ENCODE data around the gene PPFIA4.

DNA sequence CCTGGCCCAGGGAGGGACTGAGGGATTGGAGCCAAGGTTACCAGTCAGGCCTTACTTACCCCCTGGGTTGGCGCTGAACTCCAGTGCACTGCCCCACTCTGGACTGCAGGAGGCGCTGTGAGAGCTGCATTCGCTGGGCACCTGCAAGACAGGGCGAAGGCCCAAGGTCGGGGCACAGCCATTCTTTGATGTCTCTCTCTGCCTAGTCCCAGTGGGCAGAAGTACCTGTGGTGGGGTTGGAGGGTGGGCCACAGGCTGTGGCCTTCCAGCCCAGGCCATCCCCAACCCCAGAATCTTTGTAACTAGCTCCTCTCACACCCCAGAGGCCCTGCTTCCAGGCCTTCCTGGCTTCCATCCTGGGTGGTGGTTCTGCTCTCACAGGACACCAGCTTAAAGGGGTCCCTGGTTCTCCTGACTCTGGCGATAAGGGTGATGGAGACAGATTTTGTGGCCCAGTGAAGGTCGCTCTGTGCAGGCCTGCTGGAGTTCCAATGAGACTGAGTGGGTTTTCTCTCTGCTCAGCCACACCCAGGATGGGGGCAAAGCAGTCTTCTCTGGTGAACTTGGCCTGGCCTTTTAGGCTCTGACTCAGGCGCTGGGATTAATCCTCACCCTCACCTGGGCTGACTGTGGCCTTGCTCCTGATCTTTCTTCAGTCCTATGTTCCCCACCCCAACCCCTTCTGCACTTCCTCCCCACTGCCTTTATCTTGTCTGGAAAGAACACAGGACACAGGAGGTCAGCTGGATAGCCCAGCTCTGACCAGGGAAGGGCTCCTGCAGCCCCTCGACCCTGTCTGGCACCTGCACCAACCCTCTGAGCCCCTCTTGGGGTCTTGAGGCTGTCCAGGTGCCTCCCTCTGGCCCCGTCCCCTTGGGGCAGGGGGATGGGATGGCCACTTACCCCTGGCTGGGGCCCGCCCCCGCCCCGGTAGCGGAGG, 58.6 kb downstream of the PPFIA4 start:
- TF ChIP-seq CTCF (IDR thresholded peaks at IDR 0.05; ENCODE audit: insufficient read depth, low read depth, low read length) (peak; percentile 10), EZH2 (IDR thresholded peaks at IDR 0.05; ENCODE audit: insufficient read depth, low read length) (no peak)
